Fibroblast of villous mesenchyme (primary cell): Measurements from ENCODE around the gene UGT3A2. TPM values are rescaled to one million over a fixed set of nuclear protein-coding genes. Genes with fewer than 3 reads are reported as not detected.

ENCODE experiments used
- DNase-seq: peaks from one replicate; pipeline ENCODE4 v3.0.0-alpha.2; 2010; ENCODE audit warnings: low read depth
- H3K4me3 ChIP-seq: 2 replicates; pipeline ENCODE4 v1.5.1; 2011; ENCODE audit warnings: low read depth, mild to moderate bottlenecking, low read length
- CTCF ChIP-seq: IDR thresholded peaks from 2 replicates; pipeline ENCODE4 v1.5.1; 2012; ENCODE audit warnings: low read depth, mild to moderate bottlenecking, low read length; ENCODE audit not compliant: insufficient read depth
- total RNA-seq: library from RNA; depleted of rRNA; stranded (reverse); fragments of >200 nt; gene quantifications from 2 replicates; pipeline ENCODE4 v1.2.3, GENCODE V29; 2012

UGT3A2 gene
- total RNA-seq, 1 donor, result not detected

- H3K4me3 ChIP-seq, result no peak overlapping the region
- TF ChIP-seq CTCF, result peak; percentile 49
- DNase-seq, result peak; percentile 31
Observed at GRCh38 chr5:36089989-36090388, 23.3 kb upstream of the UGT3A2 start.

- TF ChIP-seq CTCF, result peak; percentile 78
- no peak overlapping the region for H3K4me3 ChIP-seq
- DNase-seq, result peak; percentile 59
Observed at GRCh38 chr5:36079200-36079781, 12.6 kb upstream of the UGT3A2 start.

GRCh38 chr5:36078430-36078829, 11.7 kb upstream of the UGT3A2 start:
- DNase-seq, result no peak
- no peak for TF ChIP-seq CTCF
- no peak overlapping the region for H3K4me3 ChIP-seq

- H3K4me3 ChIP-seq, result no peak overlapping the region
- DNase-seq, result no peak
- peak; percentile 29 for TF ChIP-seq CTCF
Observed at GRCh38 chr5:36073595-36074216, 7.0 kb upstream of the UGT3A2 start.

GRCh38 chr5:36070687-36071571, 4.2 kb upstream of the UGT3A2 start:
- DNase-seq, result no peak
- H3K4me3 ChIP-seq, result peak overlapping the region; percentile 46

More at GRCh38 chr5:36070687-36071571, 4.2 kb upstream of the UGT3A2 start:
- TF ChIP-seq CTCF, result no peak
